HFF-Myc (cell line): ENCODE data around the gene XNDC1N.

Source experiments
- DNase-seq: peaks from one replicate; pipeline ENCODE4 v3.0.0-alpha.2; 2011; ENCODE audit warnings: low read depth; ENCODE audit errors: extremely low read depth
- H3K4me3 ChIP-seq: replicated peaks from 2 replicates; pipeline ENCODE4 v1.5.1; 2011; ENCODE audit warnings: low read depth, mild to moderate bottlenecking, control low read depth, low read length
- CTCF ChIP-seq: IDR thresholded peaks from 2 replicates; pipeline ENCODE4 v1.5.1; 2012; ENCODE audit warnings: mild to moderate bottlenecking, low read depth, low read length, control low read depth; ENCODE audit errors: missing control alignments

Gene XNDC1N, protein sequence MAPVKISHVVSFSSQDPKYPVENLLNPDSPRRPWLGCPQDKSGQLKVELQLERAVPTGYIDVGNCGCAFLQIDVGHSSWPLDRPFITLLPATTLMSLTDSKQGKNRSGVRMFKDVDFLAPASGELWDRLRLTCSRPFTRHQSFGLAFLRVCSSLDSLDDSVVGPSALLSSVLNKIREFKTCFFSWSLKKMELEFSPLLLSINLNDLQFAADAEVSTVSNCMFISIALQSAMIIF

GRCh38 chr11:71927820-71928736, at the start of gene XNDC1N:
XNDC1N (minus strand) TSS chr11:71928594; CDS start chr11:71923353, 5,241 bp downstream.
- peak within 1 kb of the TSS; percentile 80 for H3K4me3 ChIP-seq
- no peak for TF ChIP-seq CTCF
- peak; percentile 62 for DNase-seq

GRCh38 chr11:71977743-71978418, 49.5 kb upstream of the XNDC1N start:
- H3K4me3 ChIP-seq = no peak overlapping the region
- no peak for DNase-seq
- peak; percentile 68 for TF ChIP-seq CTCF

DNA sequence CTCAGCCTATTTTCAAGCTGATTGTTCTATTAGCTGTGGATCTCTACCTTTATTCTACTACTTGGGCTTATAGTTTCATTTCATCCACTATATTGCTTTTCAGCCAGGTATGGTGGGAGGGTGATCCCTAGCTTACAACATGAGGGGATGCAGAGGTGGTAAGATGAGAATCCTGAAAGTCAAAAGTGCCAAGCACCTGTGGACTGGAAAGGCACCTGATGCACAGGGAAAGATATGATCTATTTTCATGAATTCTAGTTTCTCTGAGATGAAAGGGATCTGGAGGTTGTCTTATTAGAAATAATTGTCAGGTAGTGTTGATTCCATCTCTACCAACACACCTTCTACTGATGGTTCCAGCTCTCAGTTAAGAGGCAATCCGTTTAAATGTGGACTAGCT, 48.7 kb upstream of the XNDC1N start:
- DNase-seq = no peak
- H3K4me3 ChIP-seq = no peak overlapping the region
- TF ChIP-seq CTCF = no peak

DNA sequence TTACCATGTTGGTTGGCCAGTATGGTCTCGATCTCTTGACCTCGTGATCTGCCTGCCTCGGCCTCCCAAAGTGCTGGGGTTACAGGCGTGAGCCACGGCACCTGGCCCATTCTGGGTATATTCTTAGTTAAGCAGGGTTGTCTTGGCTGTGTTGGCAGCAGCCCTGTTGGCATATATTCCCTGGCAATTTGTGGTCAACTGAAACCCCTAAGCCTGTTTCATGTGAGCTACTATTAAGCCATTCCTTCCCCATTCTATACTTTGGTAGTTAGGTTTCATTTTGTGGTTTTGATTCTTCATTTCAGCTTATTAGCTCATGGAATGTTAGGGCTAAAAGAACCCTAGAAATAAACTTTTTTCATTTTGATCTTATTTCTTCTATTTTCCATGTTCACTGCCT, 48.2 kb upstream of the XNDC1N start:
- DNase-seq = no peak
- no peak overlapping the region for H3K4me3 ChIP-seq
- TF ChIP-seq CTCF = no peak

DNA sequence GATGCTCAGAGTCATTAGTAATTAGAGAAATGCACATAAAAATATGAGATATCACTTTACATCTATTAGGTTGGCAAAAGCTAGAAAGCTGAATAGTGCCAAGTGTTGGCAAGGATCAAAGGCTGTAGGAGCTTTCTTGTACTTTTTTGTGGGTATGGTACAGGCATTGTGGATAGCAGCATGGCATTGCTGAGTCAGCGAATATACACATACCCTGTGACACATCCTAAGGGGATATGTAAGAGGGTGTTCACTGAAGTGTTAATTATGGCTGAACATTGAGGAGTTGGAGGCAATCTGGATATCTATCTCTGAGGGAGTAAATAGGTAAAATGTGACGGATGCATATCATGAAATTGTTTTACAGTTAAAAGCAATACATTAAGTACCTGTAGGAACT, 43.3 kb upstream of the XNDC1N start:
- no peak overlapping the region for H3K4me3 ChIP-seq
- no peak for DNase-seq
- TF ChIP-seq CTCF = no peak

GRCh38 chr11:71964641-71965040, 36.2 kb upstream of the XNDC1N start:
- no peak for DNase-seq

More at GRCh38 chr11:71964641-71965040, 36.2 kb upstream of the XNDC1N start:
- no peak overlapping the region for H3K4me3 ChIP-seq
- no peak for TF ChIP-seq CTCF
